HepG2 (cell line): ENCODE measurements around the gene TBCCD1. TPM values are rescaled to one million over a fixed set of nuclear protein-coding genes. Genes with fewer than 3 reads are reported as not detected.
A peak's percentile ranks its signal among the peaks of the same experiment; 100 is the strongest.

Experiments used
- ATF7-NPFF ChIP-seq: sonication (generic); formaldehyde crosslinking; IDR thresholded peaks from 2 replicates; pipeline ENCODE4 v1.8.1; 2023; ENCODE audit warnings: mild to moderate bottlenecking, low read depth, missing genetic modification reagents, moderate library complexity
- CHCHD3 ChIP-seq: sonication (generic); formaldehyde crosslinking; IDR thresholded peaks from 2 replicates; pipeline ENCODE4 v1.8.0; 2022; ENCODE audit warnings: mild to moderate bottlenecking, missing genetic modification reagents, moderate library complexity
- HNRNPH1 ChIP-seq: fragments of 200-400 bp; formaldehyde crosslinking; optimal IDR thresholded peaks from 2 replicates; pipeline ENCODE3; 2017; ENCODE audit warnings: mild to moderate bottlenecking, low read depth, low read length
- POLR2G ChIP-seq: fragments of 200-400 bp; formaldehyde crosslinking; IDR thresholded peaks from 2 replicates; pipeline ENCODE4 v1.6.1; 2018; ENCODE audit warnings: mild to moderate bottlenecking, low read depth, low read length, moderate library complexity
- PRMT3 ChIP-seq: sonication (generic); formaldehyde crosslinking; IDR thresholded peaks from 2 replicates; pipeline ENCODE4 v1.8.1; 2022; ENCODE audit warnings: low read depth, mild to moderate bottlenecking, moderate library complexity, missing genetic modification reagents, borderline replicate concordance
- TBX2 ChIP-seq: sonication (generic); formaldehyde crosslinking; IDR thresholded peaks from 2 replicates; pipeline ENCODE4 v1.5.0; 2020; ENCODE audit warnings: missing genetic modification reagents, mild to moderate bottlenecking, borderline replicate concordance
- ZMYM3 ChIP-seq: sonication (generic); formaldehyde crosslinking; IDR thresholded peaks from 2 replicates; pipeline ENCODE4 v1.5.1; 2020; ENCODE audit warnings: mild to moderate bottlenecking, missing genetic modification reagents
- ZNF256 ChIP-seq: sonication (generic); formaldehyde crosslinking; conservative IDR thresholded peaks from 2 replicates; pipeline ENCODE4 v1.4.0; 2020; ENCODE audit warnings: missing genetic modification reagents
- ZNF512 ChIP-seq: sonication (generic); formaldehyde crosslinking; IDR thresholded peaks from 2 replicates; pipeline ENCODE4 v1.4.0; 2020; ENCODE audit warnings: mild to moderate bottlenecking, missing genetic modification reagents
- ZNF672 ChIP-seq: sonication (generic); formaldehyde crosslinking; IDR thresholded peaks from 2 replicates; pipeline ENCODE4 v1.8.1; 2022; ENCODE audit warnings: missing genetic modification reagents
- polyA plus RNA-seq, 8 experiments: library from polyadenylated mRNA; depleted of rRNA in 3 of 8; stranded (reverse) in 7 of 8; unstranded in 1 of 8; fragments of >200 nt; fragmentation: Illumina TruSeq in 4 of 8; extraction: Trizol in 4 of 8; gene quantifications; 2 replicates each; pipeline versions ENCODE4 v1.2.1 to v1.2.3, GENCODE V29; 2011 to 2016; ENCODE audit warnings: low read depth in 4 of 8, missing spikeins in 1 of 8, mixed read lengths in 1 of 8; ENCODE audit not compliant: insufficient read depth in 1 of 8
- total RNA-seq, 5 experiments: library from RNA; depleted of rRNA; stranded (reverse); fragments of >200 nt; fragmentation: Illumina TruSeq; extraction: Trizol; gene quantifications; 2 replicates each; pipeline ENCODE4 v1.2.3, GENCODE V29; 2016; ENCODE audit warnings: low read depth in 1 of 5
- TF ChIP-seq, protein P1 (sequence below): sonication (generic); formaldehyde crosslinking; IDR thresholded peaks from 2 replicates; pipeline ENCODE4 v1.4.0; 2020; ENCODE audit warnings: mild to moderate bottlenecking, missing genetic modification reagents
- TF ChIP-seq, protein P2 (sequence below): sonication (generic); formaldehyde crosslinking; IDR thresholded peaks from 2 replicates; pipeline ENCODE4 v1.8.0; 2022; ENCODE audit warnings: missing genetic modification reagents, mild to moderate bottlenecking, borderline replicate concordance
- TF ChIP-seq, protein P3 (sequence below): fragments of 450-650 bp; IDR thresholded peaks from 2 replicates; pipeline ENCODE4 v1.6.1; 2016
- TF ChIP-seq, protein P4 (sequence below): sonication (generic); formaldehyde crosslinking; IDR thresholded peaks from 2 replicates; pipeline ENCODE4 v1.5.1; 2020; ENCODE audit warnings: mild to moderate bottlenecking, moderate library complexity, missing genetic modification reagents
- TF ChIP-seq, protein P5 (sequence below): sonication (generic); formaldehyde crosslinking; IDR thresholded peaks from 2 replicates; pipeline ENCODE4 v1.4.0; 2020; ENCODE audit warnings: missing genetic modification reagents

The TBCCD1 gene
- total and polyA plus RNA-seq, 2 of the 13 experiments (the other 11 are each of a cell fraction or from before 2014, with no cell fraction given): 13.6 to 16.2 TPM

DNA sequence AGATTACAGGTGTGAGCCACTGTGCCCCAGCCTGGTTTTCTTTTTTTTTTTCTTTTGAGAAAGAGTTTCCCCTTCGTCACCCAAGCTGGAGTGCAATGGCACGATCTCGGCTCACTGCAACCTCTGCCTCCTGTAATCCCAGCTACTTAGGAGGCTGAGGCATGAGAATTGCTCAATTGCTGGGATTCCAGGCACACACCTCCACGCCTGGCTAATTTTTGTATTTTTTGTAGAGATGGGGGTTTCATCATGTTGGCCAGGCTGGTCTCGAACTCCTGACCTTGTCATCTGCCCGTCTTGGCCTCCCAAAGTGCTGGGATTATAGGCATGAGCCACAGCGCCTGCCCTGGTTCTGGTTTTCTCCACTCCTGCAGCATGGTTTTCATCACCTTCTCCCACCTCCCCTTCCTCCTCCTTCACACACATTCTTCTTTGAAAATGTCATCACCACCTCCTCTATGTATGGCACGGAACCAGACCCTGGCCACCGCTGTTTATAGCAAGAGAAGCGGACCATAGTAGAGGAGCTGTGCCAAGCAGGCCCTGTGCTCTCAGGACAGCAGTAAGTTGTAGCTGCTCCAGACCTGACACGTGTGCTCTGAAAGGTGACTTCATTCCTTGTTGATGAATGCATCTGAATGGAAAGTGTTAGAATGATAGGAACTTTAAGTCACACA lies 31.1 kb upstream of the TBCCD1 start (continued):
- TF ChIP-seq, protein P1, sequence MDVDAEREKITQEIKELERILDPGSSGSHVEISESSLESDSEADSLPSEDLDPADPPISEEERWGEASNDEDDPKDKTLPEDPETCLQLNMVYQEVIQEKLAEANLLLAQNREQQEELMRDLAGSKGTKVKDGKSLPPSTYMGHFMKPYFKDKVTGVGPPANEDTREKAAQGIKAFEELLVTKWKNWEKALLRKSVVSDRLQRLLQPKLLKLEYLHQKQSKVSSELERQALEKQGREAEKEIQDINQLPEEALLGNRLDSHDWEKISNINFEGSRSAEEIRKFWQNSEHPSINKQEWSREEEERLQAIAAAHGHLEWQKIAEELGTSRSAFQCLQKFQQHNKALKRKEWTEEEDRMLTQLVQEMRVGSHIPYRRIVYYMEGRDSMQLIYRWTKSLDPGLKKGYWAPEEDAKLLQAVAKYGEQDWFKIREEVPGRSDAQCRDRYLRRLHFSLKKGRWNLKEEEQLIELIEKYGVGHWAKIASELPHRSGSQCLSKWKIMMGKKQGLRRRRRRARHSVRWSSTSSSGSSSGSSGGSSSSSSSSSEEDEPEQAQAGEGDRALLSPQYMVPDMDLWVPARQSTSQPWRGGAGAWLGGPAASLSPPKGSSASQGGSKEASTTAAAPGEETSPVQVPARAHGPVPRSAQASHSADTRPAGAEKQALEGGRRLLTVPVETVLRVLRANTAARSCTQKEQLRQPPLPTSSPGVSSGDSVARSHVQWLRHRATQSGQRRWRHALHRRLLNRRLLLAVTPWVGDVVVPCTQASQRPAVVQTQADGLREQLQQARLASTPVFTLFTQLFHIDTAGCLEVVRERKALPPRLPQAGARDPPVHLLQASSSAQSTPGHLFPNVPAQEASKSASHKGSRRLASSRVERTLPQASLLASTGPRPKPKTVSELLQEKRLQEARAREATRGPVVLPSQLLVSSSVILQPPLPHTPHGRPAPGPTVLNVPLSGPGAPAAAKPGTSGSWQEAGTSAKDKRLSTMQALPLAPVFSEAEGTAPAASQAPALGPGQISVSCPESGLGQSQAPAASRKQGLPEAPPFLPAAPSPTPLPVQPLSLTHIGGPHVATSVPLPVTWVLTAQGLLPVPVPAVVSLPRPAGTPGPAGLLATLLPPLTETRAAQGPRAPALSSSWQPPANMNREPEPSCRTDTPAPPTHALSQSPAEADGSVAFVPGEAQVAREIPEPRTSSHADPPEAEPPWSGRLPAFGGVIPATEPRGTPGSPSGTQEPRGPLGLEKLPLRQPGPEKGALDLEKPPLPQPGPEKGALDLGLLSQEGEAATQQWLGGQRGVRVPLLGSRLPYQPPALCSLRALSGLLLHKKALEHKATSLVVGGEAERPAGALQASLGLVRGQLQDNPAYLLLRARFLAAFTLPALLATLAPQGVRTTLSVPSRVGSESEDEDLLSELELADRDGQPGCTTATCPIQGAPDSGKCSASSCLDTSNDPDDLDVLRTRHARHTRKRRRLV (CRISPR knock-in tag): no peak
- TF ChIP-seq ZNF512 (CRISPR knock-in tag): 0 out of 2 replicates have a peak, but pooled peaks have one; percentile 29
- no peak for TF ChIP-seq POLR2G
- TF ChIP-seq CHCHD3 (CRISPR knock-in tag): no peak
- TF ChIP-seq, protein P2, sequence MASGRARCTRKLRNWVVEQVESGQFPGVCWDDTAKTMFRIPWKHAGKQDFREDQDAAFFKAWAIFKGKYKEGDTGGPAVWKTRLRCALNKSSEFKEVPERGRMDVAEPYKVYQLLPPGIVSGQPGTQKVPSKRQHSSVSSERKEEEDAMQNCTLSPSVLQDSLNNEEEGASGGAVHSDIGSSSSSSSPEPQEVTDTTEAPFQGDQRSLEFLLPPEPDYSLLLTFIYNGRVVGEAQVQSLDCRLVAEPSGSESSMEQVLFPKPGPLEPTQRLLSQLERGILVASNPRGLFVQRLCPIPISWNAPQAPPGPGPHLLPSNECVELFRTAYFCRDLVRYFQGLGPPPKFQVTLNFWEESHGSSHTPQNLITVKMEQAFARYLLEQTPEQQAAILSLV (CRISPR knock-in tag): peak; percentile 24; the same call in 1 of the 2 replicates
- TF ChIP-seq ZMYM3 (CRISPR knock-in tag): peak; percentile 25; the same call in 1 of the 2 replicates
- TF ChIP-seq PRMT3 (CRISPR knock-in tag): no peak
- TF ChIP-seq, protein P3, sequence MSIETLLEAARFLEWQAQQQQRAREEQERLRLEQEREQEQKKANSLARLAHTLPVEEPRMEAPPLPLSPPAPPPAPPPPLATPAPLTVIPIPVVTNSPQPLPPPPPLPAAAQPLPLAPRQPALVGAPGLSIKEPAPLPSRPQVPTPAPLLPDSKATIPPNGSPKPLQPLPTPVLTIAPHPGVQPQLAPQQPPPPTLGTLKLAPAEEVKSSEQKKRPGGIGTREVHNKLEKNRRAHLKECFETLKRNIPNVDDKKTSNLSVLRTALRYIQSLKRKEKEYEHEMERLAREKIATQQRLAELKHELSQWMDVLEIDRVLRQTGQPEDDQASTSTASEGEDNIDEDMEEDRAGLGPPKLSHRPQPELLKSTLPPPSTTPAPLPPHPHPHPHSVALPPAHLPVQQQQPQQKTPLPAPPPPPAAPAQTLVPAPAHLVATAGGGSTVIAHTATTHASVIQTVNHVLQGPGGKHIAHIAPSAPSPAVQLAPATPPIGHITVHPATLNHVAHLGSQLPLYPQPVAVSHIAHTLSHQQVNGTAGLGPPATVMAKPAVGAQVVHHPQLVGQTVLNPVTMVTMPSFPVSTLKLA: peak; percentile 68
- no peak for TF ChIP-seq HNRNPH1
- TF ChIP-seq, protein P4, sequence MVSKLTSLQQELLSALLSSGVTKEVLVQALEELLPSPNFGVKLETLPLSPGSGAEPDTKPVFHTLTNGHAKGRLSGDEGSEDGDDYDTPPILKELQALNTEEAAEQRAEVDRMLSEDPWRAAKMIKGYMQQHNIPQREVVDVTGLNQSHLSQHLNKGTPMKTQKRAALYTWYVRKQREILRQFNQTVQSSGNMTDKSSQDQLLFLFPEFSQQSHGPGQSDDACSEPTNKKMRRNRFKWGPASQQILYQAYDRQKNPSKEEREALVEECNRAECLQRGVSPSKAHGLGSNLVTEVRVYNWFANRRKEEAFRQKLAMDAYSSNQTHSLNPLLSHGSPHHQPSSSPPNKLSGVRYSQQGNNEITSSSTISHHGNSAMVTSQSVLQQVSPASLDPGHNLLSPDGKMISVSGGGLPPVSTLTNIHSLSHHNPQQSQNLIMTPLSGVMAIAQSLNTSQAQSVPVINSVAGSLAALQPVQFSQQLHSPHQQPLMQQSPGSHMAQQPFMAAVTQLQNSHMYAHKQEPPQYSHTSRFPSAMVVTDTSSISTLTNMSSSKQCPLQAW (CRISPR knock-in tag): no peak
- no peak for TF ChIP-seq ZNF256 (CRISPR knock-in tag)
- no peak for TF ChIP-seq ZNF672 (CRISPR knock-in tag)
- TF ChIP-seq ATF7-NPFF (CRISPR knock-in tag): no peak
- TF ChIP-seq, protein P5, sequence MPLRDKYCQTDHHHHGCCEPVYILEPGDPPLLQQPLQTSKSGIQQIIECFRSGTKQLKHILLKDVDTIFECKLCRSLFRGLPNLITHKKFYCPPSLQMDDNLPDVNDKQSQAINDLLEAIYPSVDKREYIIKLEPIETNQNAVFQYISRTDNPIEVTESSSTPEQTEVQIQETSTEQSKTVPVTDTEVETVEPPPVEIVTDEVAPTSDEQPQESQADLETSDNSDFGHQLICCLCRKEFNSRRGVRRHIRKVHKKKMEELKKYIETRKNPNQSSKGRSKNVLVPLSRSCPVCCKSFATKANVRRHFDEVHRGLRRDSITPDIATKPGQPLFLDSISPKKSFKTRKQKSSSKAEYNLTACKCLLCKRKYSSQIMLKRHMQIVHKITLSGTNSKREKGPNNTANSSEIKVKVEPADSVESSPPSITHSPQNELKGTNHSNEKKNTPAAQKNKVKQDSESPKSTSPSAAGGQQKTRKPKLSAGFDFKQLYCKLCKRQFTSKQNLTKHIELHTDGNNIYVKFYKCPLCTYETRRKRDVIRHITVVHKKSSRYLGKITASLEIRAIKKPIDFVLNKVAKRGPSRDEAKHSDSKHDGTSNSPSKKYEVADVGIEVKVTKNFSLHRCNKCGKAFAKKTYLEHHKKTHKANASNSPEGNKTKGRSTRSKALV (CRISPR knock-in tag): no peak
- TF ChIP-seq TBX2 (CRISPR knock-in tag): 0 out of 2 replicates have a peak, but pooled peaks have one; percentile 10
